Limb (tissue), 2 donors: ENCODE results near the gene ZNF28.
"Not testable (repeated sequence)": the region's sequence is repeated elsewhere in the genome, so short reads cannot be mapped to it uniquely, and the experiment has no call there.

Experiments used
- DNase-seq, 2 donors: peaks; one replicate each; pipeline ENCODE4 v3.0.0-alpha.2; 2016; ENCODE audit errors: extremely low spot score in 2 of 2

The ZNF28 gene

GRCh38 chr19:52782864-52783263 is 38.6 kb downstream of the ZNF28 start:
- not testable (repeated sequence) for DNase-seq

GRCh38 chr19:52778811-52779210 is 42.6 kb downstream of the ZNF28 start:
- no peak for DNase-seq

- DNase-seq = not testable (repeated sequence)
Observed at GRCh38 chr19:52756447-52756846, 65.0 kb downstream of the ZNF28 start.

GRCh38 chr19:52749780-52750179 is 71.7 kb downstream of the ZNF28 start:
- DNase-seq = no peak

GRCh38 chr19:52748336-52748950 is 73.0 kb downstream of the ZNF28 start:
- DNase-seq = peak in 1 of 2 donors; percentile 47
